HG02981 (cell line): ENCODE data around the gene HRK.
A peak's percentile ranks its signal among the peaks of the same experiment; 100 is the strongest.

Source experiments
- ATAC-seq: cut with Tn5 transposase; IDR thresholded peaks from one replicate; pipeline ENCODE4 v1.9.1; 2021; ENCODE audit warnings: mild to moderate bottlenecking, moderate library complexity; ENCODE audit not compliant: unreplicated experiment

HRK gene

DNA sequence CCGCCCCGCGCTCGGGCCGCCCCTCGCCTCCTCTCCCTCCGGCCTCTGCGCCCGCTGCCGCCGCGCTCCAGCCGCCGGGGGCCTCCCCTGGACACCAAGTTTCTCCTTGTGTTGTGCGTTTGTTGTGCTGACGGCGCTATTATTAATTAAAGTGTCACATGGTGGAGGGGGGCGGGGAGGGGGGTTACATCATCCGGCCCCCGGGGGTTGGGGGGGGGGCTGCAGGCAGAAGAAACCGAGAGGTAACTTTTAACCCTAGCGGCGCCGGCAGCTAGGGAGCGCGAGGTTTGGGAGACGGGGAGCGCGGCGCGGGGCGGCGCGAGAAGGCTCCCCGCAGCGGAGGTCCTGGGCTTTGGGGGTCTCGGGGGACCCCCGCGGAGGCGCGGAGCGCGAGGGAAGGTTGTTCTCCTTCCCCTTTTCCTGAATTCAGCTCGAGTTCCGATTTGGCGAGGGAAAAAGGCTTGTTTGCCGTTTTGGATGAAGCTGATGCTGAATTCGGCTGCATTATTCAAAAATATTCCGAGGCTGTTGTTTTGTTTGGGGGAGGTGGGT, at the start of gene HRK:
Gene HRK (minus strand): TSS at position 117 of the 552 bp plus-strand sequence. CDS start 134 bp downstream, outside the sequence.
- no peak for ATAC-seq

DNA sequence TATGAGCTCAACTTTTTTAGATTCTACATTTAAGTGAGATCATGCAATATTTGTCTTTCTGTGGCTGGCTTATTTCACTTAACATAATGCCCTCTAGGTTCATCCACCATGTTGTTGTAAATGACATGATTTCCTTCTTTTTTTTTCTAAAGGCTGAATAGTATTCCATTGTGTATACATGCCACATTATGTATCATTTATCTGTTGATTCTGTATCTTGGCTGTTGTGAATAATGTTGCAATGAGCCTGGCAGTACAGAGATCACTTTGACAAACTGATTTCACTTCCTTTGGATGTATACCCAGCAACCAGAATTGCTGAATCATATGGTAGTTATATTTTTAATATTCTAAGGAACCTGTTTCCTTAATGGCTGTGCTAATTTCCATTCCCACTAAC, 48.6 kb upstream of the HRK start:
- ATAC-seq = no peak

DNA sequence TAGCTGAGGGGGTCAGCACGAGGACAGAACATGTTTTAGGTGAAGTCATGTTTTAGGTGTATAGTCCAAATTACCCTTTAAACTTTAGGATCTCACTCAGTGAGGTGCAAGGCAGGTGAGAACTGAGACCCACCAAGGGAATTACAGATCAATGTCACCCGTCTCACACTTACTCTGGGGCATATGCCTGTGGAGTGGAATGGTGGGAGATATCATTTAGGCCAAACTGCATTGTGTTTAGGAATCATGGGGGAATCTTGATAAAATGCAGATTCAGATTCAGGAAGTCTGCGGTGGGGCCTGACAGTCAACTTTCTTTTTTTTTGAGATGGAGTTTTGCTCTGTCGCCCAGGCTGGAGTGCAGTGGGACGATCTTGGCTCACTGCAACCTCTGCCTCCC, 47.3 kb upstream of the HRK start:
- ATAC-seq = no peak

DNA sequence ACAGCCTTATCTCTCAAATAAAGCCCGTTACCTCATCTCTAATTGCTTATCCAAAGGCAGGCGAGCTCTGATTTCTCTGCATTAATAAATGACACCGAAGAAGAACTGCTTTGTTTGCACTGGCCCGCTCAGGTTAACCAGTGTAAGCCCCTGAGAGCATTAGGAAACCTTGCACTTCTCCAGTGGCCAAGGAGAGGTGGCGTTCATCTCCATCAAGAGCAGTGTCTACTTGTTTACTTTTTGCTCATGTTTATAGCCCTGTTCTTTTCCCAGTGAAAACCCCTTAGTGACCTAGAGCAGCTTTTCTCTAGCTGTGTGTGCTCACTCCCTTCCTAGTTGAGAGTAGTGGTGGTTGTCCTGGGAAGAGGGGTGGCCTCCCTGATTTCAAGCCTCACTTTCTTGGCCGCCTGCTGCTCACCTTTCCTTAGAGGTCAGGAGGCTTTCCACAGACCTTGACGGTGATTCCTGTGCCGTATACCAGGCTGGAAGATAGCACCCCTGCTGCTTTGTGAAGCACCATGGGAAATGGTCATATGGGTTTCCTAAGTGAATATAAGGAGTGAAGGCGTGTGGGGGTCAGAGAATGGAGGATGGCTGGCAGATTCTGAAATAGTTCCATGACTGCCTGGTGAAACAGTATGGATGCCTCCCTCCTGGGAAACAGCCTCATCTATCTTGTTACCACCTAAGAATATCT, 46.2 kb upstream of the HRK start:
- ATAC-seq = no peak

DNA sequence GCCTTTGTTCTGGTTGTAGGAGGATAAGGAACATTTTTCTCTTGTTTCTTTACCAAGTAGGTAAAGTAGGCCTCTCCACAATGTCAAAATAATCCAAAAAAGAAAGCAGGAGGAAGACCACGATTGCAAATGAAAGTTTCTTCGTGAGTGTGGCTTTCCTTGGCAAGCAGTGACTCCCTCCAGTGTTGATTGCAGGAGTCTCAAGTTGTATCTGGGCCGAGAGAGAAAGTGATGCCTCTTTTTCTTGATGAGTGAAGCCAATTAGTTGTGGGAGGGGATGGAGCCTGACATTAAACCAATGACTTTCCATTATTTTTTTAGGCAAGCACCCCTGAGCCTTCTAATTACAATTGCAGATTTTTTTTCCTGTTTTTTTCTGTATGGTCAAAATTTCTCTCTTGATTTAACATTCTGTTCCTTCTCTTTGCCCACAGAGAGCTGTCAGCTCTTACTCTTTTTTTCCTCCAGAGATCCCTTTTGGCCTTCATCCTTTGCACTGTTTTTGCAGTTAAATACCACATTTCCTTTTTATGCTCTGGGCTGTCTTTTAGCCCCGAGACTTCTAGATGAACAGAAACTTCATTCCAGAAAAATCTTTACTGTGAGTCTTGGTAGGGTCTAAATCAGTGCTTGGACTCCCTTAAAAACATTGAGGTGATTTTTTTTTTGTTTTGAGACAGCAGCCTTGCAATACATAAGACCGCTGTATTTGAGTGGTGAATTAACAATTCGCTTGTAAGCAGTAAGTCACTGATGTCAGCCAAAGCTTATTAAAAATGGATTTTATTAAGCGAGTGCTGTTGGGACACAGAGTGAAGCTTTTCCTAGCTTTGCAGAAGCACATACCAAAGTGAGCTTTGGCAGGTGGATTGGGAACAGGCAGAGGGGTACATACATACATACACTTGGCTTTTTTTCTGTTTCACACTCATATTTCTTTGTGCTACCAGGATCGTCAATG, 45.3 kb upstream of the HRK start:
- ATAC-seq = no peak

DNA sequence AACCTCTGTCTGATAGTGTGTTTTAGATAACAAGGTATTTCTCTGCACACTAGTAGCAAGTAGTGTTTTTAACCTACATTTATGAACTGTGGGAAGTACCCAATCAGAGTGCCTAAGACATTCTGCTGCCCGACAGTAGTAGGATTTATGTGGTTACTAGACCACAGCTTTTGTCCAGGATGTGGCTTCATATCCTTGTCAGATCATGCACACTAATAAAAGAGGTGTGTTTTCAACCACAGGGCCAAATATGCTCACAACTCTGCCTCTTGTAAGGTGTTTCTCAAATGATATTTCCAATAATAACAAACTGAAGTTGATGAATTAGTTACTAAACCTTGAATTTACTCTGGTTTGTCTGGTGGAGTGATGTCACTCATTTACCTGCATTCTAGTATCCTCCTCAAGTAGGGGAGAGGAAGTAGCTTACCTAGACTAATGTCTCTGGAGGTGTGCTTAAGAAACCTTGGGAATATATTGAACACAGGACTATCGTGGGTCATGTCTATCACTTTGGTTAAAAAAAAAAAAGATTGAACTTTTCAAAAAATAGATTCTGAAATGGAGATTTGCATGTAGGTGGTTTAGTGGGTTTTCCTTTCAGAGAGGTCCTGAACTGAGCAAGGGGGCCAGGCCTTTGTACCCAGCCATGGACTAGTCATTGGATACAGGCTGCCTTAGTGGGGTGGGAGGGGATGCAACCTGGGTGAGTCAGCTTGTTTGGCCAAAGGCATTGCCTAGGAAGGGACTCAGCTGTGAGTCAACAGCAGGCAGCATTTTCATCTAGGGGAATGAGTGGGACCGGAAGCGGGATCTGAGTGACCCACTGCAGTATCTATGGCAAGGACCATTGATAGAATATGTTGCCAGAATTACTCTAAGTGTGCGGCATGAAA, 43.6 kb upstream of the HRK start:
- peak; percentile 83 for ATAC-seq

DNA sequence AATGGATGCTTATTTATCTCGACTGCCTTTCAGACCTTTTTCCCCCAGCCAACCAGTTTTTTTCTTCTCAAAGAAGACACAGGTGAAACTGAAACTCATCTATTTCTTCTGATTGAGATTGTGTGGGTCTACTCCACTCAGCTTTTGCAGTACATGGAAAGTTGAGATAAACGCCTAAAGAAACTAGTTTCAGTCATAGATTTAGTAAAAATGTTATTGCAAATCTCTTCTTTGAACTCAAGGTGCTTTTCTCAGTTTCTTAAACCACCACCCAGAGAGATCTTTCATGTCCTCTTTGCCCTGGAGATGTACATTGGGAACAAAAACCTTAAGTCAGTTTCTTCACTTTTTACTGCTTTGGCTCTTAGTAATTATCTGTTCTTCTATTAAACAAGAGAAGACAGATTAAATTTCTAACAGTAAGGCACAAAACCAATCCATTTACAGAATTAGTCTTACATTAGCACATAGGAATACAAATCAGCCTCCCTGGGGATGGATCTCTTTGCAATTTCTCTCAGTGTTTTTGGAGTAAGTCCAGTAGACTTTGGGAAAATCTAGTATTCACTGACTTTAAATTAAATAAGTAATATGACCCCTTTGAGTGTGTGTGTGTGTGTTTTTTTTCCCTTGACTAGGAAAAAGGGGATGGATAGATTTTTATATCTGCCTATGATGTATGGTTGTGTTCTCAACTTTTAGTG, 41.1 kb upstream of the HRK start:
- peak; percentile 46 for ATAC-seq

DNA sequence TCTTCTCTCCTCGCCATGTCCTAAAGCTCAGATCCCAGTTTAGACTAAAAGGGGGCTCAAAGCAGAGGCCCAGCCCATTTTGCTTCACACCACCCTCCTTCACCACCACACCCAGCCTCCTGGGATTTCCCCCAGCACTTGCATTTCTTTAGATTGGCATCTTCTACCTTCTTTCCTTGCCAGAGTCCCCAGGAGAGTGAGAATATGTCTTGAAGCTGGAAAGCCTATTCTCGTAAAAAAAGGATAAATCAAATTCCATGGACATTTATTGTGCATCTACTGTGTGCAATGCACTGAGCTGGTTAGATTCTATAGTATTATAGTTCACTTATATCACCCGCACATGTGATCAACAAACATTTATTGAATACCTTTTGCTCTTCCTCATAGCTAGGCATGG, 39.7 kb upstream of the HRK start:
- no peak for ATAC-seq

DNA sequence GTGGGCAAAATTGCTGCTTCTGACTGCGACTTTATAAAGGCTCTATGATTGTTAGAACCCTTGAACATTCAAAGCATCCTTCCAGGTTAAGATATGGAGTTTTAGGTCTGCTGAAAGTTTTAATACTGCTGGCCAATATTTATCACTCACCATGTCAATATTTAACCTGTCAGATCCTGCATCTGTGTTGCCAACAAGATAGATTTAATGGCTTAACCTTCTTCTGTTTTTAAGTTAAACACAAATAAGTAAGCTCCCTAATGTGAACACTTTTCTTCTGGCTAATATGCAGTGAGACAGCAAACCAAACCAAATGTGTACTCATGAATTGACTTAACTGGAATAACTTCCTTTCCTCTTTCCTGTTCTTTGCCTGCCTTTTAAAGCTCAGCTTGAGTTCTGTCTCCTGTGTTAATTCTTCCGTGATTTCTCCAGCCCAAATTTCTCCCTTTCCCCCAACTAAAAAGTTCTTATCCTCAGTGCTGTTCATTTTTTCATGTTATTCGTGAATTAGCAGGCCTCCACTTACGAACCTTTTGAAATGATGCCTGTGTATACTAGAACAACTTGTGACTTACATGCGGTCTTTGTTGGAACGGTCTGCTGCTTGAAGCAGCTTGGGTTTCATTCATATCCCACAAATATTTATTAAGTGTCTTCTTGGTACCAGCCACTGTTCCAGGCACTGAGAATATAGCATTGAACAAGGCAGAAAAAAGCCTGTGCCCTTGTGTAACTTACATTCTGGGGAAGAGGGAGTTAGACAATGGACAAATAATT, 38.7 kb upstream of the HRK start:
- ATAC-seq = no peak

DNA sequence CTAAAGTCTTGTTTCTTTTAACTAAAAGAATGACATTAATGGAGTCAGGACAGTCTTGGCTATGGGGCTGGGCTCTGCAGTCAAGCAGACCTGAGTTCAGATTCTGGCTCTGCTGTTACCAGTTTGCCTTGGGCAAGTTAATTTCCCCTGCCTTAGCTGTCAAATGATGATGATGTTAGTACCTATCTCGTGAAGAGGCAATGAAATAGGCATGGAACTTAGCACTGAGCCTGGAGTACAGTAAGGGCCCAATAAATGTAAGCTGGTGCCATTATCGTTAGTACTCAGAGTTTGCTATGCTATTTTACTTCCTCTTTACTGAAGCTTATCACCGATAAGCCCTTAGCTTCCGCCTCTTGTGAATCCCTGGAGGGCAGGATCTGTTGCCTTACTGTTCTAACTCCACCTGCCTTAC, 38.0 kb upstream of the HRK start:
- no peak for ATAC-seq

DNA sequence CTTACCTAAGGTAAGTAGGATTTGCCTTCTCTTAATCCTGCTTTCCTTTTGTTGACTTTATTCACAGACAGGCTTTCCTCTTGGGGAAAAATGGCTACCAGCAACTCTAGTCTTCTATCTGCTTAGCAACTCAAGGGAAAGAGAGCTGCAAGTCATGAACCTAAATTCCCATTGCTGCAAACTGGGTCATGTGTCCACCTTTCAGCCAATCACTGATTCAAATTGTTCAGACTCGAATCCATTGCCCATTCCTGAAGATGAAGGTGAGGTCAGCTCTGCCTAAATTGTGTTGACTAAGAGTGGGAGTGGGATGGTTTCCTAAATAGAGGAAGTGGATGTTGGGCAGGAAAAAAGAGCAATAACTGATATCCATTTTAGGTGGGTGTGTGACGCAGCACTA, 37.2 kb upstream of the HRK start:
- ATAC-seq = no peak

DNA sequence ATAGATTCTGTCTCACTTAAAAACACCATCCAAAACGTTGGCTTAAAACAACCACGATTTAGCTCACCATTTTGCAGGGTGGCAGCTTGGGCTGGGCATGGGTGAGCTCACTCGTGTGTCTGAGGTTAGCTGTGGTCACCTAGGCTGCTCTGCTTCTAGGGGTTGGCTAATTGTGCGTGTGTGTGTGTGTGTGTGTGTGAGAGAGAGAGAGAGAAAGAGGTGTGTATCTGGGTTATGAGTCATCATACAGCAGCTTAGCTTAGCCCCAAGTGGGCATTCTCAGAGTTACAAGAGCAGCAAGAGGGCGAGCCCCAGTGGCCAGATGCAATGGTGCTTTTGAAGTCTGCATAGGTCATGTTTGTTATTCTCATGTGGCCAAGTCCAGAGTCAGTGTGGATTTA, 35.5 kb upstream of the HRK start:
- ATAC-seq = peak; percentile 95

DNA sequence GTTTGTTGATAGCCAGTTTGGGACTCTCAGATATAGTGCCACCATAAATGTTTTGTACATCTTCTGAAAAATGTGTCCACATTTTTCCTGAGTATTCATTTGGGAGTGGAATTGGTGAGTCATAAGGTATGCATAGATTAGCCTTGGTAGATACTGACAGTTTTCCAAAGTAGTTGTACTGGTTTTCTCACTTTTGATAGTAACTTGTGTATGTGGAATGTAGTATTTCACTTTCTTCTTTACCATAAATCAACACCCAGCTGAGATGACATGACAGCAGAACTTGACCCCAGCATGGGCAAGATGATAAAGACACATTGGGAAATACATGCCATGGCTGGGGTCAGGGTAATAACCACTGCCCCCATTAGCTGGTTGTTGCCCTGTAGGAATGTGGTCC, 34.9 kb upstream of the HRK start:
- ATAC-seq = no peak

DNA sequence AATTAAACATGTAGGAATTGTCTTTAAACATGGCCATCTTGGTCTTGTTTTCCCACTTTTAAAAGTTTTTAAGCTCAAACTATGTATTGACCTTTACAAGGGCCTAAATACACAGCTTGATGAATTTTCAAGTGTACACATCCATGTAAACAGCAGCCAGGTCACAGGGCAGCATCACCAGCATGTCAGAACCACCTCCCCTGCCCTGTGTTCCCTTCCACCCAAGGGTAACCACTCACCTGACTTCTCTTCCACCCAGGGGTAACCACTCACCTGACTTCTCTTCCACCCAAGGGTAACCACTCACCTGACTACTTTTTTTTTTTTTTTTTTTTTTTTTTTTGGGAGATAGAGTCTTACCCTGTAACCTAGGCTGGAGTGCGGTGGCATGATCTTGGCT, 34.1 kb upstream of the HRK start:
- ATAC-seq = no peak

DNA sequence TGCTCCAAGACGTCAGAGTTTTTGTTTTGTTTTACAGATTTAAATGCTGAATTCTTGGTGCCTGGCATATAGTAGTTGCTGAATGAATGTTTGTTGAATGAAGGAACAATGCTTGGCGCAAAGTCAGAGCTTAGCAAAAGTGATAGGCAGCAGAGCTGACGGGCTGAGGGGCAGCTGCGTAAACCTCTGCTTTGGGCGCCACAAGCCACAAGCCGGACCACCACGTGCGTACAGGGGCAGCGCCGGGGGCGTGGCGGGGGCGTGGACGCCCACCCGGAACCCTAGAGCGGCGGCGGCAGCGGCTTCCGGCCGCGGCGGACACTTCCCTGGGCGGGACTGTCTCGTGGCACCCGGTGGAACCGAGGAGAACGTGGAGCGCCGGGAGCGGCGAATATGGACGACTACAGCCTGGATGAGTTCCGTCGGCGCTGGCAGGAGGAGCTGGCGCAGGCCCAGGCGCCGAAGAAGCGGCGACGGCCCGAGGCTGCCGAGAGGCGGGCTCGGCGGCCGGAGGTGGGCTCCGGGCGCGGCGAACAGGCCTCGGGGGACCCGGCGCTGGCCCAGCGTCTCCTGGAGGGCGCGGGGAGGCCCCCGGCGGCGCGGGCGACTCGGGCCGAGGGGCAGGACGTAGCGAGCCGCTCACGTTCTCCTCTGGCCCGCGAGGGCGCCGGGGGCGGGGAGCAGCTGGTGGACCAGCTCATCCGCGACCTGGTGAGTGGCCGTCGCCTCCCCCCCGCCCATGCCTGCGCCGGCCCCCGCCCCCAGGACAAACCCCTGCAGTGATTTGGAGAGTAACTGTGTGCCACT, 29.6 kb upstream of the HRK start, which contains the start of gene FBXW8:
Gene FBXW8 (plus strand): TSS at position 306 of the 807 bp plus-strand sequence. CDS start 88 bp downstream, at position 394.
- ATAC-seq = peak; percentile 92

DNA sequence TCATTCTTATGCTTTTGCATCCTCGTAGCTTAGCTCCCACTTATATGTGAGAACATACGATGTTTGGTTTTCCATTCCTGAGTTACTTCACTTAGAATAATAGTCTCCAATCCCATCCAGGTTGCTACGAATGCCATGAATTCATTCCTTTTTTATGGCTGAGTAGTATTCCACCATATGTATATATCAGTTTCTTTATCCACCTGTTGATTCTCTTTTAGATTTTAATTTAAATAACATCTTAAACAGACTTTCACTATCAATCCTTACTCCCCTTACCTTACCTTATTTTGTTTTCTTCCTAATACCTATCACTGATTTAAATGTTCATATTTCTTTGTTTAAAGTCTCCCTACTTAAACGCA, 29.0 kb upstream of the HRK start:
- no peak for ATAC-seq

DNA sequence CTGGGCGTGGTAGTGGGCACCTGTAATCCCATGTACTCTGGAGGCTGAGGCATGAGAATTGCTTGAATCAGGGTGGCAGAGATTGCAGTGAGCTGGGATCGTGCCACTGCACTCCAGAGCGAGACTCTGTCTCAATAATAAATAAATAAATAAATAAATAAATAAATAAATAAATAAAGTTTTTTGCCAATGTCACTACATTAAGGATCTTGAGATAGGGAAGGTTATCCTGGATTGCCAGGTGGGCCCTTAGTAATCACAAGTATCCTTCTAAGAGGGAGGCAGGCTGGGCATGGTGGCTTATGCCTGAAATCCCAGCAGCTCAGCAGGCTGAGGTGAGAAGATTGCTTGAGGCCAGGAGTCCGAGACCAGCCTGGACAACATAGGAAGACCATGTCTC, 25.0 kb upstream of the HRK start:
- no peak for ATAC-seq

DNA sequence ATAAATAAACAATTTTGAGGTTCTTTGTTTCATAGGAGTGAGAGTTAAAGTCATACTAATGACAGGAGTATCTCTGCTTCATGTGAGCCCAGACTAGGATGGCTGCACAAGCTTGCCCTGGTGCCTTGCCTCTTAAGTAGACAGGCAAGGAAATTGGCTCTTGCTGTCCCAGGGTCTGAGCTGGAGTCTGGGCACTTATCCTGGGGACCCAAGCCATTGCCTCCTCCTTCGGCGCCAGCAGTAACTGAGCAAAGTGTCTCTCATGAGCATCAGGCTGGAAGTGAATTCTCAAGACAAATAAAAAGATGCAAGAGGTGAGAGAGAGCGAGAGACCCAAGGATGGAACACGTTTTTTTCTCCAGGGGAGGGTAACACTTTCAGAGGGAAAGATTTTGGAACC, 22.6 kb upstream of the HRK start:
- ATAC-seq = no peak

DNA sequence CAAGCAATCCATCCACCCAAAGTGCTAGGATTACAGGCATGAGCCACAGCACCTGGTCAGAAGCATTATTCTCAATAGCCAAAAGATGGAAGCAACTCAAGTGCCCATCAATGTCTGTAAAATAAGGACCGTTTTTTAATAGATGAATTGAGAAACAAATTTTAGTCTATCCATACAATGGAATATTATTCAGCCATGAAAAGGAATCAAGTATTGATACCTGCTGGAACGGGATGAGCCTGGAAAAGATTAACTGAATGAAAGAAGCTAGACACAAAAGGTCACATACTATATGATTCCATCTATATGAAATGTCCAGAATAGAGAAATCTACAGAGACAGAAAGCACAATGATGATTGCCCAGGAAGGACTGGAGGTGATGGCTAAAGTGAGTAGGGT, 20.4 kb upstream of the HRK start:
- no peak for ATAC-seq
